ENCODE data around the gene ROS1.
A peak's percentile ranks its signal among the peaks of the same experiment; 100 is the strongest.

Gene ROS1

DNA sequence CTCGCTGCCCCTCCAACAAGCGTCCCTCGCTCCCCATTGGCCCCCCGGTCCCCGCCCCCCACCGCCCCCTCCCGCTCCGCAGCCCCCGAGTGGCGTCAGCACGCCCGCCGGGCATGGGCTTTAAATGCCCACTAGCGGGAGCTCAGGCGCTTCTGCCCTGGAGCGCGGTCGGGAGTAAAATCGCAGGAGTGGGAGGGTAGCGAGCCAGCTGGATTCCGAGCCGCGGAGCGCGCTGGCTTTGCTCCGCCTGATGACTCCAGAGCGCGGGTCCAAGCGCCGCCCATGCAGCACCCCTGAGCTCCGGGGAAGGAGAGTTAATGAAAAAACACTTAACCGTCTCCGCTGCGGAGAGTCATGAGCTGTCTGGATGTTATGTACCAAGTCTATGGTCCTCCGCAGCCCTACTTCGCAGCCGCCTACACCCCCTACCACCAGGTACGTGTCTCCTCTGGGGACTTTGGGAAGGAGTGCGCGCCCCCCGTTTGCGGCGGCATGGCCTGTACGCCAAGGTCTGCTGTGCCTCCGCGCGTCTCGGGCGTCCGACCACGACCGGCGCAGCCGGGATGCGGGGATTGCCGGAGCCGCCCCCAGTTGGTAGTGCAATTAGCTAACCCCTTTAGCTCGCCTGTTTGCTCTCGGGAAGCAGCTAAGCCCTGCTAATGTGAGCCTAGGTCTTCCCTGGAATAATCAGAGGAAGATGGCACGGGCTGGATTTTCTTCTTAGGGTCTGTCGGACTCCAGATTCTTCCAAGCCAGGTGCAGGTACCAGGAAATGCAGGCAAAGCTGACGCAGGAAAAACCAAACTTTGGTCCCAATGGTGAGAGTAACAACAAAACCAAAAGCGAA is 160.1 kb downstream of the ROS1 start, which contains the start of gene VGLL2:
TSS of gene VGLL2 (plus strand) at position 149 of the 847 bp plus-strand sequence. CDS start at position 355, 206 bp downstream.
- DNase-seq, result peak; percentile 8 to 83 (median 81)

DNA sequence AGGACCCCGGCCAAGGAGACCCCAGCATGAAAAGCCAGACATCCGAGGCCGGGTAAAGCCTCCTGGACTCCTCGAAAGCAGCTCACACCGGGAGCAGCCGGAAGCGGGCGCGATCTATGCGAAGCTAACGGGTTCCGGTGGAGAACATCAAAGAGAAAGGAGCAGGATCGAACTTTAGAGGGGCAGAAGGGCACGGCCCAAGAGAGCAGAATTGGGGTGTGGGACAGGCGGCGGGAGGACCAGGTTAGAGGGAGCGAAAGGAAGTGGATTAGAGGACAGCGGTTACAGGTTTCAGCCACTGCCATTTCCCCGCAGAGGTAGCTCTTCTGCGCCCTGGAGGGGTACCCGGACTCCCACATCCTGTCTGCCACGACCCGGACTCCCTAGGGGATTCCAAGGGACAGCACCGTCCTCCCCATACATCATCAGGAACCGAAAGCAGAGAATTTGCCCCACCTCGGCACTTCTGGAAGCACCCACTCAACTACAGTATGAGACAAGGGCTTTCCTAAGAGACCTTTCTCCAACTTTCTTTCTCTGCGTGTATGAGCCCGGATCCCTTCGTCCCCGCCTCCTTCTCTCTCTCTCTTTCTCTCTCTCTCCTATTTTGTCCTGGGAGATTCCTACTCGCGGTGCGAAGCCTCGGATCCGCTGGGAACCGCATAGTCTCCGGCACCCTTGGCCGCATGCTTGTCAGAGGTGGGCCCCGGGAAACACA is 160.9 kb downstream of the ROS1 start:
- DNase-seq, result peak in 2 of 3 experiments; percentile 44 to 69

DNA sequence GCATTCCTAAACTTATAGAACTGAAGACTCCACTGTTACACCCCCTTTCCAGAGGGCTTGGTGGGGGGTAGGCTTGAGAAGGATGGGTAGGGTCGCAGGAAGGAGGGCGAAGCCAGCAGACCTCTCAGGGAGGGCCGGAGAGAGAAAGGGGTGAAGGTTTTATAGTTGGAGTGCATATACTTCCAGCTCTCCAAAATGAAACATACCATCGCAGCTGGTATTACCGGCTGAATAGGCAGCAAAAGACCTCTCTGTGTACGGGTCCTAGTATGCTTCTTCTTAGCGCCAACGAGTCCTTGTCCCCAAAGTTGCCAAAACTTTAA is 161.4 kb downstream of the ROS1 start:
- no peak for DNase-seq

DNA sequence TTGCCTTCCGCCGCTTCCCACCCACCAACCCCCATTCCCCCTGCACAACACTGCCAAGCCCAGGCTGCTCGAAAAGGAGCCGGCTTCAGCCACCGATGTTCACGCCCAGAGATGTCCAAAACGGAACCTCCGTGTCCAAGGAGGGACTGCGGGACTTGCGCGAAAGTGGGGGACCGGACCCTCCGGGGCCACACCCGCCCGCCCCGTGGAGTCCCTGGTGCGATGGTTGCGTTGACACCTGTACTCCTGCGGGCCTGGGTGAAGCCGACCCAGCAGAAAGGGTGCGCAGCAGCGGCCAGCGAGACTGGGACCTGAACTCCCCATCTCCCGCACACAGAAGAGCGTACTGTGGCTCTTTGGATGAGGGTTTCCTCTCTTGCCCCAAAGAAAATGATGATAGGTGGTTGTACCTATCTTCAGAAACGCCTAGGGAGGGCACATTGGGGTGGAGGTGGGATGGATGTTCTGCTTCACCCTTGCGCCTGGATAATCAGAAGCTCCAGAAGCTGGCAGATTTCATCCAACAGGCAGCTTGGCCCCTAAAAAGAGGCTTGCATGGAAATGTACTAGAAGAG is 162.3 kb downstream of the ROS1 start:
- DNase-seq, result no peak

DNA sequence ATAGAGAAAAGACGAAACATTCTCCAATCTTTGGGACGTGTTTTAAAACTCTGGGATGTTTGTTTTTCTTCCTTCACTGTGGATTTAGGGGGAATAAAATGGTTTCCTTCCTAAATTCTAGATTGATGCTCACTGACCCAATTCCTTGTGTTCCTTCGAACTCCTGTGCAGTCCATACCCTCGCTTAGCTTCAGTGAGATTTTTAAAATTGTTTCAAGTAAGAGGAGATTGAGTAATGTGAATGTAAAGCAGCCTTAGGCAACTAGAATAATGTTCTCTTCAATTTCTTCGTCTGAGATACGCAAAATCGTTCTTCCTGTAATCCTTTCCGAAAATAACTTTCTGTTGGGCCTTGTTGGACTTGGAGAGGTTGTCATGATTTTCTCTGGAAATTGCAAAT is 162.9 kb downstream of the ROS1 start:
- DNase-seq, result no peak

DNA sequence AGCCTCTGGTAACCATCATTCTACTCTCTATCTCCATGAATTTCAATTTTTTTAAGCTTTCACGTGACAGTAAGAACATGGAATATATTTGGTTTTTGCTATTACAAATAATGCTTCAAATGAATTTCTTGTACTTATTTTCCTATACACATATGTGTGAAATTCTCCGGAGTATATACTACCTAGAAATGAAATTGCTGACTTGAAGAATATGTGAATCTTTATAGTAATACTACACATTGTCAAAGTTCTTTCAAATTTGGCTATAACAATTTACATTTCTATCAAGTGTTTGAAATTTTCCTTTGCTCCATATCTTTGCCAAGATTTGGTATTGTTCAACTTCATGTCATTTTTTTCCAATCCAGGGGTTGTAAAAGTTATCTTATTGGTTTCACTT is 172.0 kb downstream of the ROS1 start:
- no peak for DNase-seq

DNA sequence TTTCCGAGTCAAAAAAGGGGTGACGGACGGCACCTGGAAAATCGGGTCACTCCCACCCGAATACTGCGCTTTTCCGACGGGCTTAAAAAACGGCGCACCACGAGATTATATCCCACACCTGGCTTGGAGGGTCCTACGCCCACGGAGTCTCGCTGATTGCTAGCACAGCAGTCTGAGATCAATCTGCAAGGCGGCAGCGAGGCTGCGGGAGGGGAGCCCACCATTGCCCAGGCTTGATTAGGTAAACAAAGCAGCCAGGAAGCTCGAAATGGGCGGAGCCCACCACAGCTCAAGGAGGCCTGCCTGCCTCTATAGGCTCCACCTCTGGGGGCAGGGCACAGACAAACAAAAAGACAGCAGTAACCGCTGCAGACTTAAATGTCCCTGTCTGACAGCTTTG is 180.8 kb downstream of the ROS1 start:
- DNase-seq, result peak in 2 of 3 experiments; percentile 59 to 75

DNA sequence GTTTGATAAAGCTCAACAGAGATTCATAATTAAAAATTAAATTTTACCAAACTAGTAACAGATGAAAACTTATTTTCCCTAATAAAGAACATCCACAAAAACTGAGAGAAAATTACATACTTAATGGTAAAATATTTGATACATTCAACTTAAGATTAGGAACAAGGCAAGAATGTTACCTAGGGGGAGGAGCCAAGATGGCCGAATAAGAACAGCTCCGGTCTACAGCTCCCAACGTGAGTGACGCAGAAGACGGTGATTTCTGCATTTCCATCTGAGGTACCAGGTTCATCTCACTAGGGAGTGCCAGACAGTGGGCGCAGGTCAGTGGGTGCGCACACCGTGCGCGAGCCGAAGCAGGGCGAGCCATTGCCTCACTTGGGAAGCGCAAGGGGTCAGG is 181.2 kb downstream of the ROS1 start:
- peak in 1 of 3 experiments; percentile 70 for DNase-seq

Measured in NCI-H1417 (cell line).